GM12874 (cell line): Measurements from ENCODE around the gene ZFPM1.

Source experiments
- CTCF ChIP-seq: IDR thresholded peaks from 2 replicates; pipeline ENCODE4 v1.5.1; 2011; ENCODE audit warnings: low read depth, mild to moderate bottlenecking, control low read depth, low read length, moderate library complexity; ENCODE audit not compliant: insufficient read depth

The ZFPM1 gene

GRCh38 chr16:88455610-88456355 lies 2.7 kb downstream of the ZFPM1 start:
- TF ChIP-seq CTCF, result no peak

GRCh38 chr16:88456356-88457292 lies 3.5 kb downstream of the ZFPM1 start:
- no peak for TF ChIP-seq CTCF

DNA sequence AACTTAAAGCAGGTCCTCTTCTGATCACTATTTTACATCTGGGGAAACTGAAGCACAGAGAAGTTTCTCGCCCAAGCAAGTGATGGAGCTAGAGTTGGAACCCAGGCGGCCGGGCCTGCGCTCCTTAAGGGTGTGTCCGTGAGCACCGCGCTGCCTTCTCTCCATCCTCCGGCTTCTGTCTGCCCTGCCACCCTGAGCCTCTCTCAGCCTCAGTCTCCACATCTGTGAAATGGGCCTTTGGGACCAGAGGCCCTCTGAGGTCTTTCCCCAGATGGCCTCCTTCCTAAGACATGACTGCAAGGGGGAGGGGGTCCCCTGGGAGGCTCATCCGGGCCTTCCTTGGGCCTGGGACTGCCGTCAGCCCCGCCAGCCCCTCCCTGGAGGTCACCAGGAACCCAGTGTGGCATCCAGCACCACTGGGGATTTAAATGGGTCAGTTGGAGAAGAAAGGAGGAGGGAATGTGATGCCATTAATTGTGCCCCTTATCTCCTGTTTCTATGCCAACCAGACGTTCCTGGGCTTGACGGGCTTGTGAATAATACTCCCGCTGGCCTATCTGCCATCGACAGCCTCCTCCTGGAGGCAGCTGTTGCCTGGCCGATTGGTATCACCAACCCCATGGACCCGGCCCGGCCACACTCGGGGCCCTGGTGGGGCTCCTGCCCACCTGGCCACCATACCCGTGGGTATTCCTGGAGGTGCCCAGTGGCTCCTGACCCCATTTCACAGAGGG lies 5.1 kb downstream of the ZFPM1 start:
- no peak for TF ChIP-seq CTCF

GRCh38 chr16:88458773-88459235 lies 5.7 kb downstream of the ZFPM1 start:
- no peak for TF ChIP-seq CTCF

DNA sequence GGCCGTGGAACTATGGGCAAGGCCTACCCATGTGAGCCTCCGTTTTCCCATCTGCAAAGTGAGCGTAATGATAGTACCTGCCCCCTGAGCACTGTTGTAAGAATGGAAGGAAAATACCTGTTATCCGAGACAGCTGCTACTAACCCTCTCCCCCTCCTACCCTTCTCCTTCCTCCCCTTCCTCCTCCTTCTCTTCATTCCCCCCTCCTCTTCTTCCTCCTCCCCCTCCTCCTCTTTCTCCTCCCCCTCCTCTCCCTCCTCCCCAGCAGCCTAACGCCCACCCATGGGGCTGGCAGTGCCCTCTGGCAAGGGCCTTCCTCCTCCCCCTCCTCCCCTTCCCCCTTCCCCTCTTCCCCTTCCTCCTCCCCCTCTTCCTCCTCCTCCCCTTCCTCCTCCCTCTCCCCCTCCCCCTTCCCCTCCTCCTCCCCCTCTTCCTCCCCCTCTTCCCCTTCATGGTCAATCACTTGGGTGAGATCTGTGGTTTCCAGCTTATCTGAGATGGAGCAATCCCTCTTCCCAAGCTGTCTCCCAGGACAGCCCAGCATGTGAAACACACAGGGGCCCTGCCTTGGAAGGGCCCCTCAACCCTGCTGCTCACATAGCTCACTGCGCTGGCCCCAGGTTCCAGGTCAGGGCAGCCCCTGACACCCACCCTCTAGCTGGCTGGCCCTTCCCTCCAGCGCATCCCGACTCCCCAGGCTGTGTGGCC lies 6.4 kb downstream of the ZFPM1 start:
- no peak for TF ChIP-seq CTCF

DNA sequence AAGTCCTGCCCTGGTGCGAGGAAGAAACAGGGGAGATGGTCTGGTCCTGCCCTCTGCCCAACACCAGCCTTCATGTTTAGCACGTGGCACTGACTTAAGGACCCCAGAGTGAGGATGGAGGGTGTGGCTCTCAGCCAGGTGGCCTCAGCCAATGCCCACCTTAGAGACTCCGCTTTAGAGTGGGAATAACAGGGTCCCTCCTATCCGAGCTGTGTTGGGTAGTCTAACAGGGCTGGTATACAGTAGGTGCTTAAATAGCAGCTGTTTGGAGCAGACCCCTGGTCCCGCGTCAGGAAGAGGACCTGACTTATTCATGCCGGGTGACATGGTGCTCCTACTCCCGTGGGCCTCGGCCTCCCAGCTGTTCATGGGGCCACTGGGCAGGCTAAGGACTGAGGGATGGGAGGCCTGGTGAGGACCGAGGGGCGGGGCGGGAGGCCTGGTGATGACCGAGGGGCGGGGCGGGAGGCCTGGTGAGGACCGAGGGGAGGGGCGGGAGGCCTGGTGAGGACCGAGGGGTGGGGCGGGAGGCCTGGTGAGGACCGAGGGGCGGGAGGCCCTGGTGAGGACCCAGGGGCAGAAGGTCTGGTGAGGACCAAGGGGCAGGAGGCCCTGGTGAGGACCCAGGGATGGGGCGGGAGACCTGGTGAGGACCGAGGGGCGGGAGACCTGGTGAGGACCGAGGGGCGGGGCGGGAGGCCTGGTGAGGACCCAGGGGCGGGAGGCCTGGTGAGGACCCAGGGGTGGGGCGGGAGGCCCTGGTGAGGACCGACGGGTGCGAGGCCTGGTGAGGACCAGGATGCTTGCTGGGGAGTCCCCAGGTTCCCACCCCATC lies 7.6 kb downstream of the ZFPM1 start:
- no peak for TF ChIP-seq CTCF
